Lower lobe of right lung (tissue), 2 donors: ENCODE data around the gene LOXL4. TPM values are rescaled to one million over a fixed set of nuclear protein-coding genes. Genes with fewer than 3 reads are reported as not detected.
A peak's percentile ranks its signal among the peaks of the same experiment; 100 is the strongest.

Experiments
- ATAC-seq, 2 donors: fragments of 200-7000 bp; cut with Tn5 transposase; one replicate each; pipeline ENCODE4 v1.9.1; 2020 to 2022; ENCODE audit warnings: mild to moderate bottlenecking in 2 of 2, moderate library complexity in 2 of 2
- DNase-seq: peaks from one replicate; pipeline ENCODE4 v3.0.0-alpha.2; 2020
- H3K27ac ChIP-seq: fragments of 200-600 bp; one replicate; pipeline ENCODE4 v1.8.0; 2022
- H3K27me3 ChIP-seq: fragments of 200-600 bp; one replicate; pipeline ENCODE4 v1.8.0; 2022; ENCODE audit warnings: low read depth
- H3K36me3 ChIP-seq: fragments of 200-600 bp; one replicate; pipeline ENCODE4 v1.8.0; 2022; ENCODE audit warnings: mild to moderate bottlenecking
- H3K4me1 ChIP-seq: fragments of 200-600 bp; one replicate; pipeline ENCODE4 v1.8.0; 2022
- H3K4me3 ChIP-seq: fragments of 200-600 bp; one replicate; pipeline ENCODE4 v1.8.0; 2022; ENCODE audit warnings: mild to moderate bottlenecking
- H3K9me3 ChIP-seq: fragments of 200-600 bp; one replicate; pipeline ENCODE4 v1.8.0; 2022
- intact Hi-C: fragments of 100-400 bp; cut with DNase I; formaldehyde crosslinking; loops from one replicate; pipeline ENCODE4 v1.11.0; 2022
- total RNA-seq: library from RNA; stranded (reverse); fragmentation: NEBNext Ultra II Directional; extraction: Animal tissue kit (Norgen Biotek cat#: 25700); gene quantifications from one replicate; pipeline ENCODE4 v1.2.1, GENCODE V29; 2021
- TF ChIP-seq, protein P1 (sequence below): fragments of 200-600 bp; IDR thresholded peaks from one replicate; pipeline ENCODE4 v1.8.0; 2022; ENCODE audit warnings: antibody characterized with exemption, mild to moderate bottlenecking
- donor health status: DM: no; HTN: yes; CAD: no; lungs with severe emphysema.

The LOXL4 gene
- total RNA-seq, 1 donor from 2014 or later: 4.5 TPM

DNA sequence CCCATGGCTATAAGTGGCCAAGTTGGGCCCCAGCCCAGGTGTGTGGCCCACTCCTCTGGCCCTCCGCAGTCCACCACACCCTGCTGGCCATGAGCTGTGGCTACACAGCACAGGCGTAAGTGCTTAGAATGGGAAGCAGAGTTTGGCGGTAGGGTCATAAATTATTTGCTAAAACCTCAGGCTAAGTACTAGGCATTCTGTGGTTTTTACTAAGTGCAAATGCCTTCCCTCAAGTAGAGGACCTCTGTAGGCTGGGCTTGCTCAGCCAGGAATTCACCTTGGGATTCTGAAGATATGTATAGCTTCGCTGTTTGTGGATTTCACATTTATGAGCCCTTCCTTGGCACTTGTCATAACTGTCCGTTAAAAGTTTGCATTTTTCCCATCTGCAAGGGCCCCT lies 44.8 kb upstream of the LOXL4 start:
- no peaks in the 10 kb centered on the region for H3K36me3 ChIP-seq
- peaks cover 31% of the 10 kb centered on the region for H3K4me1 ChIP-seq
- no peak overlapping the region for H3K27ac ChIP-seq
- H3K4me3 ChIP-seq: no peak overlapping the region
- ATAC-seq: no peak
- TF ChIP-seq, protein P1, sequence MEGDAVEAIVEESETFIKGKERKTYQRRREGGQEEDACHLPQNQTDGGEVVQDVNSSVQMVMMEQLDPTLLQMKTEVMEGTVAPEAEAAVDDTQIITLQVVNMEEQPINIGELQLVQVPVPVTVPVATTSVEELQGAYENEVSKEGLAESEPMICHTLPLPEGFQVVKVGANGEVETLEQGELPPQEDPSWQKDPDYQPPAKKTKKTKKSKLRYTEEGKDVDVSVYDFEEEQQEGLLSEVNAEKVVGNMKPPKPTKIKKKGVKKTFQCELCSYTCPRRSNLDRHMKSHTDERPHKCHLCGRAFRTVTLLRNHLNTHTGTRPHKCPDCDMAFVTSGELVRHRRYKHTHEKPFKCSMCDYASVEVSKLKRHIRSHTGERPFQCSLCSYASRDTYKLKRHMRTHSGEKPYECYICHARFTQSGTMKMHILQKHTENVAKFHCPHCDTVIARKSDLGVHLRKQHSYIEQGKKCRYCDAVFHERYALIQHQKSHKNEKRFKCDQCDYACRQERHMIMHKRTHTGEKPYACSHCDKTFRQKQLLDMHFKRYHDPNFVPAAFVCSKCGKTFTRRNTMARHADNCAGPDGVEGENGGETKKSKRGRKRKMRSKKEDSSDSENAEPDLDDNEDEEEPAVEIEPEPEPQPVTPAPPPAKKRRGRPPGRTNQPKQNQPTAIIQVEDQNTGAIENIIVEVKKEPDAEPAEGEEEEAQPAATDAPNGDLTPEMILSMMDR: no peak
- H3K27me3 ChIP-seq: no peaks in the 10 kb centered on the region
- H3K9me3 ChIP-seq: no peaks in the 10 kb centered on the region
- DNase-seq: no peak
- intact Hi-C loops: no loop called here

DNA sequence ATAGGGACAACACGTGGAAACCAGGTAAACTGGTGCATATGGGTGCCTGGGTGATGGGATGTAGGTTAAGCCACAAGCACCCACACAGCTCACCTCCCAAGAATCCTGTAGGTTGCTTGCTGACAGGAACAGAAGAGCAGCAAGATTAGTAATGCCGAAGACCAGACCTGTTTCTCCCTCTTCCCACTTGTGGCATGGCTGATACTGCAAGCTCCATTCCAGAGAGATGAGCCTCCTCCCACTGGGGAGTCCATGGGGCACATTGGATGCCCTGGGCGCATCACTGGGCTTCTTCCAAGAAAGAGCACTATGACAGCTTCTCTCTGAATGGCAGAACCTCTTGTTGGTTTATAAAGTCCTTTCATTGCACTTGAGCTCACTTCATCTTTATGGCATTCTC lies 44.4 kb upstream of the LOXL4 start:
- H3K4me1 ChIP-seq: peaks cover 31% of the 10 kb centered on the region
- H3K36me3 ChIP-seq: no peaks in the 10 kb centered on the region
- TF ChIP-seq, protein P1: no peak
- H3K27ac ChIP-seq: no peak overlapping the region
- H3K9me3 ChIP-seq: no peaks in the 10 kb centered on the region
- ATAC-seq (no peak), DNase-seq (no peak)
- H3K4me3 ChIP-seq: no peak overlapping the region
- intact Hi-C loops: no loop called here
- no peaks in the 10 kb centered on the region for H3K27me3 ChIP-seq

DNA sequence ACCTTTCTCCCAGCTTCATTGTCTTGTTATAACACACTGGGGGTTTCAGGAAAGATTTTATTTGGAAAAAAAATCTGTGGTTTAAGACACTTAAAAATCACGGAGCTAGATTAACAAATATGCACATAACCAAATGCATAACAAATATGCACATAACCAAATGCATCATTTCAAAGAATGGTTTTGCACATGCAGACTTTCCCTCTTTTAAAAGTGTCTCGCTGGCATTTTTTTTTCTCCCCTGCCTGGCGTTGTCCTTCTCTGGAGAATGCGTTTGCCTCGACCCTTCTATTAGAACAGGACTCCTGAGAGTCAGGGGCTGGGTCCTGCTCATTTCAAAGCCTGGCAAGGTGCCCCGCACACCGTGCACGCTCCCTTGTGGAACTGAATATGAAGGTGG lies 42.7 kb upstream of the LOXL4 start:
- DNase-seq (no peak), ATAC-seq (no peak)
- peaks cover 15% of the 10 kb centered on the region for H3K4me1 ChIP-seq
- H3K9me3 ChIP-seq: no peaks in the 10 kb centered on the region
- no peaks in the 10 kb centered on the region for H3K27me3 ChIP-seq
- intact Hi-C loops: no loop called here
- H3K36me3 ChIP-seq: no peaks in the 10 kb centered on the region
- TF ChIP-seq, protein P1: no peak
- no peak overlapping the region for H3K27ac ChIP-seq
- H3K4me3 ChIP-seq: no peak overlapping the region

DNA sequence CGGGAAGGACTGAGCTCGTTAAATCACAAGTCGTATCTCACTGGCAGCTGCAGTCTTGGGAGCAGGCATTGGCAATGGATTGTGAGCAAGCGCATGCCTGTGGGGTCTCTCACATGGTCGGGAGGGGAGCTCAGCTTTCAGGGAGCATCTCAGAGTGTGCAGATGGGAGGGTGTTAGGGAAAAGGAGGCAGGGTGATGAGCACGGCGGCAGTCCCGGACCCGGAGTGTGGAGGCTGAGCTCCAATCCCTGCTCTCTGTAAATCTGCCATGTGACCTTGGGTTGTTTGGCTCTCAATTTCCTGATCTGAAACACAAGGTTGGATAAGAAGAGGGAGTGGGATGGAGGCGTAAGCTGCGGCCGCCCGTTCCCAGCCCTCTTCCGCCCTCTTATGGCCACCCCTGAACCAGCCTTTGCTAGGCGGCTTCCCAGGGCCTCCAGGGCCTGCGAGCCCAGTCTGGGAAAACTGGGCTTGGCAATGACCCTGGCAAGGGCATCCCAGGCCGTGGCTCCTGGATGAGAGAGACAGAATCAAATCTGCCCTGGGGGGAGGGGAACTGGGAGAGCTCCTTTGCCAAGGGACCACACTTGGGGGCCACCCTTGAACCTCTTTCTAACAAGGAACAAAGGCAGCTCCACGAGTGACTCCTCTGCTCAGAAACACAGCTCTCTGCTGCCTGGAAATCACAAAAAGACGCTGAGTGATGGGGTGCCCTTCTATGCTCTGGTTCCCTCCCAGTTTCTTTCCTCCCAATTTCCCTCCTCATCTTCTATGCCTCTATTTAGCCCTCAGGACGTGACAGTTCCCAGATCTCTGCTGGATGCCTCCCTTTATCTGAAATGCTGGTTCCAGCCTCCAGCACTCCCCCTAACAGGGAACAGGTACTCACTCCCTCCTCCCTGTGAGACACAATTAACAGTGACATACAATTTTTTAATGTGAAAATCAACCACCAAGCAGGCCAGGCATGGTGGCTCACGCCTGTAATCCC lies 41.7 kb upstream of the LOXL4 start:
- Histone ChIP-seq H3K9me3 (no peaks in the 10 kb centered on the region), H3K27me3 (no peaks in the 10 kb centered on the region), H3K36me3 (no peaks in the 10 kb centered on the region), H3K4me3 (peak overlapping the region; percentile 26), H3K27ac (no peak overlapping the region), H3K4me1 (peaks cover 12% of the 10 kb centered on the region)
- peak; percentile 91 to 95 for ATAC-seq
- TF ChIP-seq, protein P1: peak; percentile 81
- intact Hi-C loops: no loop called here
- DNase-seq: peak; percentile 71

DNA sequence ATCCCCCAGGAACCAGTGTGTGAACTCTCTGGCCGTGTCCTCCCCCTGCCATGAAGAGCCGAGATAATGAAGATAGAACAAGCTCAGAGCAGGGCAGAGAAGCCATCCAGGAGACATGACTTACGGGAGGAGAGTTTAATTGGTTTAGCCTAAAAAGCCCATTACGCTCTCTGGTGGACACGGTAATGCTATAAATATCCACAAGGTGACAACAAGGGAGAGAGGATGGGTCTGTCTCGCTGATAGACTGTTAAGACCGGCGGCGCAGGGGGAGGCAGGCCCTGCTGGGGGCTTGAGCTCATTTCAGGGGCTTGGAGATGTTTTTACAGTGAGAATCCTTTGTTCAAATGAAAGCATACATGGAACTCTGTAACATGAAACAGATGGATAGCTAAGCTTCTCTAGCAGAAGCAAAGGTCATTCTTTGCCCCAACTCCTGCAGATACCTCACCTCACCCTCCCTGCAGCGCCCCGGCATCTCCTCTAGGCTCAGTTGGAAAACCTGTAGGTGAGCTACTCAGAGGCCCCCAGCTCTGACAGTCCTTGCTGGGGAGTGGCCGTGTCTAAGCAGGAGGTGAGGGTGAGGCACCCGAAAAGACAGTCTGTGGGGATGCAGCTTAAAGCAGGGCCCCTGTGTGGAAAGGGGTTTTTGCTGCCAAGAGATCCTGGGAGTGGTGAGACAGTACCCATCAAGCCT lies 40.8 kb upstream of the LOXL4 start:
- no peak overlapping the region for H3K27ac ChIP-seq
- H3K4me3 ChIP-seq: peak overlapping the region; percentile 26
- TF ChIP-seq, protein P1: no peak
- no peaks in the 10 kb centered on the region for H3K36me3 ChIP-seq
- no peaks in the 10 kb centered on the region for H3K27me3 ChIP-seq
- DNase-seq (no peak), ATAC-seq (peak in 1 of 2 donors; percentile 19)
- intact Hi-C loops: no loop called here
- H3K4me1 ChIP-seq: peaks cover 12% of the 10 kb centered on the region
- H3K9me3 ChIP-seq: no peaks in the 10 kb centered on the region
